HK-2 (cell line): Measurements from ENCODE around the gene CD38.

Source experiments
- DNase-seq: peaks from one replicate; pipeline ENCODE4 v3.0.0-alpha.2; 2018; ENCODE audit not compliant: unreplicated experiment

The CD38 gene

GRCh38 chr4:15899511-15899910 lies 121.4 kb downstream of the CD38 start:
- no peak for DNase-seq

GRCh38 chr4:15901007-15901406 lies 122.9 kb downstream of the CD38 start:
- DNase-seq, result no peak

GRCh38 chr4:15901998-15902397 lies 123.9 kb downstream of the CD38 start:
- DNase-seq, result no peak

- no peak for DNase-seq
Measured at GRCh38 chr4:15902746-15903145, 124.6 kb downstream of the CD38 start.
